ENCODE results near the gene RPS10.
"Not testable (repeated sequence)": the region's sequence is repeated elsewhere in the genome, so short reads cannot be mapped to it uniquely, and the experiment has no call there.

The RPS10 gene

DNA sequence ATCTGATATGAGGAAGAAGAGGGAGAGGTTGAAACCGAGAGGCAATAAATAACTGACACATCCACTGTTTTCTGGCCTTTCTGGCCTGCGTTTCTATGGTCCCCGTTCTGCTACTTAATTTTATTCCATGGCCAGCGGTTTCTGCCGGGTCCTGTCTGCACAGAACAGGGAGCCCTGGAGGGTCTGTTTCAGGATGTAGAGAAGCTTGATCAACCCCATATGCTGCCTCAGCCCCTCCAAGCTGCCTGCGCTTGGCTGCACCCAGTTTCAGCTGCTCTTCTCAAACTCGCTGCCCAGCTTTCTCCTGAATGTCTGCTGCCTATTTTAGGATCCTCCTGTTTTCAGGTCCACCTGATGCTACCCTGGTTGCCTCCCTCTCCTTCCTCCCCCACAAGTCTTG, 21.5 kb upstream of the RPS10 start:
- no peak for DNase-seq

DNA sequence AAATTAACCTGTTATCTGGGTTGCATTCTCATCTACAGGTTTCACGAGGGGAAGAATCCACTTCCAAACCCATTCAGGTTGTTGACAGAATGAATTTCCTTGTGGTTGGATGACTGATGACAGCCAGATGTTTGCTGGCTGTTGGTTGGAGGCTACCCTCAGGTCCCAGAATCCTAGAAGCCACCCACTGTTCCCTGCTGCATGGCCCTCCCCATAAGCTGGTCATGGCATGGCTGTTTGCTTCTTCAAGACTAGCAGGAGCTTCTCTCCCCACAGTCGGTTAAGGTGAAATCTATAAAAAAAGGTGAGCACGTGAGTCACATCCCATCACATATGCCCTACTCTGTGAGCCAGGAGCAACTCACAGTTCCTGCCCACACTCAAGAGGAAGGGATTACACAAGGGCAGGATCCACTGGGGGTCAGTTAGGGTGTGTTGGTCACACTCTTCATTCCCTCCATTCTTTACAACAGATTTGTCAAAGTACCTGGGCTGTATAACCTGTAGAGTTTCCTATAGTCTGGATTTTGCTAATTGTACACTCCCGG, 19.5 kb upstream of the RPS10 start:
- no peak for DNase-seq

DNA sequence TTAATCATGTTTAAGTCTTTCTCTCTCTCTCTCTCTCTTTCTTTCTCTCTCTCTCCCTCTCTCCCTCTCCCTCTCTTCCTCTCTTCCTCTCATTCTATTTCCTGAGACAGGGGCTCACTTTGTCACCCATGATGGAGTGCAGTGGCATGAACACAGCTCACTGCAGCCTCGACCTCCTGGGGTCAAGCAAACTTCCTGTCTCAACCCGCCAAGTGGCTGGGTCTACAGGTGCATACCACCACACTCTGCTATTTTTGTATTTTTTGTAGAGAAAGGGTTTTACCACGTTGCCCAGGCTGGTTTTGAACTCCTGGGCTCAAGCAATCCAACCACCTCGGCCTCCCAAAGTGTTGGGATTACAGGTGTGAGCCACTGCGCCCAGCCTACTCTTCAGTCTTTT, 15.7 kb upstream of the RPS10 start:
- no peak for DNase-seq

DNA sequence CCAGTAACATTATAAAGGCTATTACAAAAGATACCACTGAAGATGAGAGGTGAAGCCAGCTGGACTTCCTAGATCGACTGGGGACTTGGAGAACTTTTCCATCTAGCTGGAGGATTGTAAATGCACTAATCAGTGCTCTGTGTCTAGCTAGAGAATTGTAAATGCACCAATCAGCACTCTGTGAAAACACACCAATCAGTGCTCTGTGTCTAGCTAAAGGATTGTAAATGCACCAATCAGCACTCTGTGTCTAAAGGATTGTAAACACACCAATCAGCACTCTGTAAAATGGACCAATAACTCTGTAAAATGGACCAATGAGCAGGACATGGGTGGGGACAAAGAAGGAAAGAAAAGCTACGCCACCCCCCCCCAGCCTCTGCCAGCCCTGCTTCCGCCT, 13.6 kb upstream of the RPS10 start:
- DNase-seq: no peak

DNA sequence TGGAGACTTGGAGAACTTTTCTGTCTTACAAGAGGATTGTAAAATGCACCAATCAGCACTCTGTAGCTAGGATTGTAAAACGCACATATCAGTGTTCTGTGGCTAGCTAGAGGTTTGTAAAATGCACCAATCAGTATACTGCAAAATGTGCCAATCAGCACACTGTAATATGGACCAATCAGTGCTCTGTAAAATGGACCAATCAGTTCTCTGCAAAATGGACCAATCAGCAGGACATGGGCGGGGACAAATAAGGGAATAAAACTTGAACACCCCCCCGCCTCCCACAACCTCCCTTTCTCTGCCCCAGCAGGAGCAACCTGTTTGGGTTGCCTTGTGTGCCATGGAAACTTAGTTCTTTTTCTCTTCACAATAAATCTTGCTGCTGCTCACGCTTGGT, 12.8 kb upstream of the RPS10 start:
- no peak for DNase-seq

DNA sequence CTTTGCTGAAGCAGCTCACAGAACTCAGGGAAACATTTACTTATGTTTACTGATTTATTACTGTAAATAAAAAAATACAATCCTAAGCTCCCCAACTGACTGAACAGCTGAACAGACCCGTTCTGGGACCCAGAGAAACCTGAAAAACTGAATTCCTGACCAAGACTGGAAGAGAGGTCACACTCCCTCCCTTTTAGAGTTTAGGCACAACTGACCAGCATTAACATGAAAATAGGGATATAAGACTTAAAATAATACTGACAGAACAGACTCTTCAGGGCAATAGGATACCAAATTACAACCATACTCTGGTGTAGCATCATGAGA, 11.7 kb upstream of the RPS10 start:
- DNase-seq: no peak

DNA sequence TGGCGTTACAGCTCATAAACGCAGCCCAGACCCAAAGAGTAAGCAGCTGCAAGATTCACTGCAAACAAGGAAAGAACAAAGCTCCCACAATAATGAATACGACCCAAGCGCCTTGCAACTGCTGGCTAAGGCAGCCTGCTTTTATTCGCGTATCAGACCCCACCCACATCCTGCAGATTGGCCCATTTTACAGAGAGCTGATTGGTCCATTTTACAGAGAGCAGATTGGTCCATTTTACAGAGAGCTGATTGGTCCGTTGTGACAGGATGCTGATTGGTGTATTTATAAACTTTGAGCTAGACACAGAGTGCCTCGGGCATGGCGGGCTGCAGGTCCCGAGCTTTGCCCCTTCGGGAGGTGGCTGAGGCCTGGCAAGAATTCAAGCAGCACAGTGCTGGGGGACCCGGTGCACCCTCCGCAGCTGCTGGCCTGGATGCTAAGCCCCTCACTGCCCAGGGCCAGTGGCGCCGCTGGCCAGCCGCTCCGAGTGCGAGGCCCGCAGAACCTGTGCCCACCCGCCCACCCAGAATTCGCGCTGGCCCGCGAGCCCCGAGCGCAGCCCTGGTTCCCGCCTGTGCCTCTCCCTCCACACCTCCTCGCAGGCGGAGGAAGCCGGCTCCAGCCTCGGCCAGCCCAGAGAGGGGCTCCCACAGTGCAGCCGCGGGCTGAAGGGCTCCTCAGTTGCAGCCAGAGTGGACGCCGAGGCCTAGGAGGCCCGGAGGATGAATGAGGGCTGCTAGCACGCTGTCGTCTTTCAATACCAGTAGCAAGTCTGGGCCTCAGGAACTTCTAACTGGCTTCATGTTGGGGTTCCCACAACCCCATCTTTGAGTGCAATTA, 11.2 kb upstream of the RPS10 start:
- DNase-seq: no peak

DNA sequence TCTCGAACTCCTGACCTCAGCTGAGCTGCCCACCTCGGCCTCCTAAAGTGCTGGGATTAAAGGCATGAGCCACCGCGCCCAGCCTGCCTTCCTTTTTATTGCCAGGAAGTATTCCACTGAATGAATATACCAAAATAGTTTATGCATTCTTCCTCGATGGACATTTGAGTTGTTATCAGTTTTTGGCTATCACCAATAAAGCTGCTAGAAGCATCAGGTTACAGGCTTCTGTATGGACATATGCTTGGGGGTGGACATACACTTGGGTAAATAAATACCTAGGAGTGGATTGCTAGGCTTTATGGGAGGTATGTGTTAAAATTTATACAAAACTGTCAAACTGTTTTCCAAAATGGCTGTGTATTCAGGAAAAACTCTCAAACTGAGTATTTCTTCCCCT, 10.0 kb upstream of the RPS10 start:
- no peak for DNase-seq

DNA sequence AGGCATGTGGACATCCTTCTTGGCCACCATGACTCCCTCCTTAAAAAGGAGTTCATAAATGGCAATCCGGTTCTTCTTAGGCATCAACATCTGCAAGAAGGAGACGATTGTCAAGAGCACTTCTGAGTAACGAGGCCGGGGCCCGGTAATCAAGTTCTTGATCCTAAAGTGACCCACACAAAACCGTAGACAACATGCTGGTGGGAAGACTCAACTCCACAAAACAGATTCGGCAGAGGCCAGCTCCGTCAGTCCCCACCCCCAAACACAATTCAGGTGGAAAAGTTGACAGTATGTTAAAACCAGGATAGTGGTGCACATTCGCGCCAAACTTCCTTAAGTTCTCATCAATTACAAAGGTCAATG, 754 bp downstream of the RPS10 start:
- DNase-seq: peak in 1 of 2 donors; percentile 12

DNA sequence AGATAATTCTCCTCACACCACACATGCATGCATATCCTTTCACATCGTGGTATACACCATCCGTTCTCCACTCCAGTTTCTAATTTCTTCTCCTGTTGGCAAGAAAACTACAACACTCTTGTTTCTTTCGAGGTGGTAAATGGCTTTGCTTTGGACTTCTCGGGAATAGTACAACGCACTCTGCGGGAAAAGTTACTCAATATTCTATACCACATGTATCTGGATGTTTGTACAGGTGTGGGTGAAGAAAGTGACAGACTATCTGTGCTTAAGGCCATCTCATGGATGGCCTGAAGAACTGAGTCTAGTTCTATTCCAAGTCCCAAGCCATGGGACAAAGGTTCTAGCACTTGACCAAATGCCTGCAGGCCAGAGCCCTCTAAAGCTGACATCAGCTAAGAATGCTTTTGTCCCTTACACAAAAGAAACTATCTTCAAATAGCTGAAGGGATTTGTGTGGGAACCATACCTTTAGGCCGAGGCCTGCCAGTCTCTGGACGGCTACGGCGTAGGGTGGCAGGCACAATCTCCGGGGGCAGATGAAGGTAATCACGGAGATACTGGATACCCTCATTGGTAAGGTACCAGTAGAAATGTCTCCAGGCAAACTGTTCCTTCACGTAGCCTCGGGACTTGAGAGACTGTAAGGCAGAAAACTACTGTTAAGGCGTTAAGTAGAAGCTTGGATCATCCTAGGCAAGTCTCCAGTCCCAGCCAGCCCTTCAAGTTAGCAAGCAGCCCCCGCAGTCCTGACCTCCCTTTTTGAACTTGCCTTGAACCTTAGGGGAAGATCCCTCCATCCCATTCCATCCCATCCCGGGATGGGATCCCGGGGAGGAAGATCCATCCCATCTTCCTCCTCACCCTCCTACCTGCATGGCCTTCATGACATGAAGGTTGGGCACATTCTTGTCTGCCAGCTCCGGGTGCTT, 1.4 kb downstream of the RPS10 start:
- DNase-seq: no peak

DNA sequence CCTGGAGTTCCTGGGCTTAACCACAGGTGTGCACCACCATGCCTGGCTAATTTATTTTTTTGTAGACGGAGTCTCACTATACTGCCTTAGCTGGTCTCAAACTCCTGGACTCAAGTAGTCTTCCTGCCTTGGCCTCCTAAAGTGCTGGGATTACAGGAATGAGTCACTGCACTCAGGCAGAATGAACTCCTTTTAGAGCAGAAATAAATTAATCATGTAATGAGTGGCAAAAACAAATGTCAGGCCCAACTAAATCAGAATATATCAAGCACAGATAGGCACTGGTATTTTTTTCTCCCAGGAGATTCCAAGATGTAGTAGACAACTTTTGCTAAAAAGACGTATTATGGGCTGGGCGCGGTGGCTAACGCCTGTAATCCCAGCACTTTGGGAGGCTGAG, 2.6 kb downstream of the RPS10 start:
- DNase-seq: no peak

DNA sequence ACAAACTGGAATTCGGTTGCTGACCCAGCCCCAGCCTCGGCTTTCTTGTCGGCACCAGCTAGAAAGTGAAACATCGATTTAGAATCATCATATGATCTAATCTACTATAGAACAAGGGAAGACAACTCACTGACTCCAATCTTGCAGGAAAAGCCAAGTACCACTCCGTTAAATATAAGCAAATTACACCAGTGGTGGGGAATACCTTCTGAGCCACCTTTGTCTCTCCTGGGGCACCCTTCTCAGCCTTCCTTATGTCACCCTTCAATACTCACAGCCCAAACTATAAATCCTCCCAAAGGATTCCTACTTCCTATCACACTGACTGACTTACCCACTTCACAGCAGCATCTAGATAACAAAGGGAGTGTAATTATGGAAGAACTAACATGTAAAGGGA, 7.5 kb downstream of the RPS10 start:
- no peak for DNase-seq

DNA sequence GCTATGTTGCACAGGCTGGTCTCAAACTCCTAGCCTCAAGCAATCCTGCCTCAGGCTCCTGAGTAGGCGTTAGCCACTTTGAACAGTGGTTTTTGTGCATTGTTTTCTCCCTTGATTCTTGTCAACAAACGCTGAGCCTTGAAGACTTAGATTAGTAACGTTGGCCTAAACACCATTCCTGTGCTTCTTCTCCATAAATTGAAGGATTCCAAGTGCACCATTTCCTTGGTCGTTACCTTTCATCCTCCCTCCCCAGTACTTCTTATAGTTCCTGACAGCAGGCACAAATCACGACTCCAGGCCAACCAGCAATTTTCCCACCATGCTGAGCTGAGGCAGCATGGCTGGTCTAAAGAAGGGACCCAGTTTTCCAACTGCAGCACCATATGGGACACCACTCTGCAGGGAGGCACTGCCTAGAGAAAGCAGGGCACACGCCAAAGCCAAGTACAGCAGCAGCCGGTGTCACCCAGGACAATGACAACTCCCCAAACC, 8.9 kb downstream of the RPS10 start:
- DNase-seq: no peak

DNA sequence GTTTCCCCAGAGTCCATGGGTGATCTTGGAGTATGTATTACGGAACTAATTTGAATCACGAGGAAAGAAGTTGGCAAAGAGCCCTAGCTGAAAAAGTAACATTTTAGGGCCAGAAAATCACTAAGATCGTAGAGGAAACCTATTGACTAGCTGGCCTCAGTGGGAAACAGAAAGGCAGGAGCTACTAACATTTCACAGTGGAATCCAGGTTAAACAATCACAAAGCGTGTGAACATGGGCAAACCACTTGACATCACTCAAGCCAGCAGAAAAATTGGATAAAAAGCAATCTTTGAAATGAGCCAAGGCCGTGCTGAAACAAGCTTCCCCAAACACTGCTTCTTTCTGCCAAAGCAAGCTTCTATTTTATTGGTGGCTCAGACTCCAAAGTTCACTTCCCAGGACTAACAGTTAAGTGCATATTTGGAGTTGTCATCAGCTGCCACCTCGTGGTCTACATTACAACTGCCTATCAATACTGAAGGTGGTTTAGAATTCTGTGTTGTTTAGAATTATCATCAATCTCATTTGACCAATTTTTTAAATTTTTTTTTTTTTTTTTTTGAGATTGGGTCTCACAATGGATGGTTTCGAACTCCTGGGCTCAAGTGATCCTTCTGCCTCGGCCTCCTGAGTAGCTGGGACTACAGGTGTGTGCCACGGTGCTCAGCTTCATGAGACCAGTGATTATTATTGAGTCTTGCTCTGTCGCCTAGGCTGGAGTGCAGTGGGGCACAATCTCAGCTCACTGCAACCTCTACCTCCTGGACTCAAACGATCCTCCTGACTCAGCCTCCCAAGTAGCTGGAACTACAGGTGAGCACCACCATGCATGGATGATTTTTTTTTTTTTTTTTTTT, 10.6 kb downstream of the RPS10 start:
- DNase-seq: peak; percentile 53 to 60

DNA sequence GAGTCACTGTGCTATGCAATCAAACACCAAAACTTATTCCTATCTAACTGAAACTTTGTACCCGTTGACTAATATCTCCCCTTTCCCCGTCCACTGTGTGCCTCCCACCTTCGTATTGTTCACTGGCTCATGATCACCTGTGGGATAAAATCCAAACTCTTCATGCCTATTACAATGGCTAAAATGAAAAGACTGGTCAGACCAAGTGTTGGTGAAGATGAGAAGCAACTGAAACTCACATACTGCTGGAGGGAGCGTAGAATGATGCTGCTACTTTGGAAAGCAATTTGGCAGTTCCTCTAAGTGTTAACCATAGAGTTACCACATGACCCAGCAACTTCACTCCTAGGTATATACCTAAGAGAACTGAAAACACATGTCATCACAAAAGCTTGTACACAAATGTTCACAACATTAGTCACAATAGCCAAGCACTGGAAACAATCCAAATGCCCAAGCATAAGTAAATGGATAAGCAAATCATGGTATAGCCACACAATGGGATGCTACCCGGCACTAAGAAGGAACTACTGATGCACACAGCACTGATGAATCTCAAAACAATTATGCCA, 13.1 kb downstream of the RPS10 start:
- DNase-seq: no peak

DNA sequence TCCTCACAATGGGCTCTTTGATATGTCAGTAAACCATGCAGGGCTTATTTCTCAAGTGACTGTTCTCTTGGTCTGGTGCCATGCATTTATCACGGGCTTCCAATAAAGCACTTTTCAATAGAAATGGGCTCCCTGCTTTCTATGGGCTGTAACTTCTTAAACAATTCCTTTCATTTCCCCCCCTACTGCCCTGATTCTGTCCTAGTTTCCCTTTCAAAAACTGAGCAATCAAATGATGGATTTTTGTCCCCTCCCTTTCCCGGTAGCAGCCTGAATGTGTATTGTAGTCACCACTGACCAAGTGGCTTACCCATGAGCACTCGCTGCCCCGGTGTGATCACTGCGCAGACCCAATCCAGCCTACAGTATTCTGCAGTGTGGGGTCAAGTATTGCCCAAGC, 13.9 kb downstream of the RPS10 start:
- no peak for DNase-seq

DNA sequence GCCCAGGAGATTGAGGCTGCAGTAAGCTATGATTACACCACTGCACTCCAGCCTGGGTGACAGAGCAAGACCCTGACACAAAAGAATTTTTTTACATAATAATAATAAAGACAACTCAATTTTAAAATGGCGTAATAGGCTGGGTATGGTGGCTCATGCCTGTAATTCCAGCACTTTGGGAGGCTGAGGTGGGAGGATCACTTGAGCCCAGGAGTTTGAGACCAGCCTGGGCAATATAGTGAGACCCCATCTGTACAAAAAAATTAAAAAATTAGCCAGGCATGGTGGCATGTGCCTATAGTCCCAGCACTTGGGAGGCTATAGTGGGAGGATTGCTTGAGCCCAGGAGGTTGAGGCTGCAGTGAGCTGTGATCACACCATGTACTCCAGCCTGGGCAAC, 18.0 kb downstream of the RPS10 start:
- DNase-seq: not testable (repeated sequence)

DNA sequence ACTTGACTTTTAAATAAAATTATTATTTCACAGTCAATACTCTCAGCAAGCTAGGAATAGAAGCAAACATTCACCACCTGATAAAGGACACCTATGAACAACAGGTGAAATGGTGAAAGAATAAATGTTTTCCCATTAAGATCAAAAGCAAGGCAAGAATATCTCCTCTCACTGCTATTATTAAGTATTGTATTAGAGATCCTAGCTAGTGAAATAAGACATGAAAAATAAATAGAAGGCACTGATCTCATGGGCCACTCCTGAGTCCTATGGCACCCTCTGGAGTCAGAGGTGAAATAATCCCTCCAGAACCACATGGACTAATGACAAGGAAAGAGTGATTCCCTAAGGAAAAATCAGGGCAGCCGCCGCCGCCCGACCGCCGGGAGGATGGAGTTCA, 29.4 kb downstream of the RPS10 start:
- DNase-seq: no peak

DNA sequence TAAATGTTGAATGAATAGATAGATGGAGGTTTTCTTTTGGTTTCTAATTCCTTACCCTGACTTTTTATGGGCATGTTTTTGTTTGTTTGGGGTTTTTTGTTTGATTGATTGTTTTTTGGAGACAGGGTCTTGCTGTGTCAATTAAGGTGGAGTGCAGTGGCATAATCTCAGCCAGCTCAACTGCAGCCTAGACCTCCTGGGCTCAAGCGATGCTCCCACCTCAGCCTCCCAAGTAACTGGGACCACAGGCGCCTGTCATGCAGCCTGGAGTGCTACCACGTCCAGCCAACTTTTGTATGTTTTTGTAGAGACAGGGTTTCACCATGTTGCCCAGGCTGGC, 31.9 kb downstream of the RPS10 start:
- no peak for DNase-seq

DNA sequence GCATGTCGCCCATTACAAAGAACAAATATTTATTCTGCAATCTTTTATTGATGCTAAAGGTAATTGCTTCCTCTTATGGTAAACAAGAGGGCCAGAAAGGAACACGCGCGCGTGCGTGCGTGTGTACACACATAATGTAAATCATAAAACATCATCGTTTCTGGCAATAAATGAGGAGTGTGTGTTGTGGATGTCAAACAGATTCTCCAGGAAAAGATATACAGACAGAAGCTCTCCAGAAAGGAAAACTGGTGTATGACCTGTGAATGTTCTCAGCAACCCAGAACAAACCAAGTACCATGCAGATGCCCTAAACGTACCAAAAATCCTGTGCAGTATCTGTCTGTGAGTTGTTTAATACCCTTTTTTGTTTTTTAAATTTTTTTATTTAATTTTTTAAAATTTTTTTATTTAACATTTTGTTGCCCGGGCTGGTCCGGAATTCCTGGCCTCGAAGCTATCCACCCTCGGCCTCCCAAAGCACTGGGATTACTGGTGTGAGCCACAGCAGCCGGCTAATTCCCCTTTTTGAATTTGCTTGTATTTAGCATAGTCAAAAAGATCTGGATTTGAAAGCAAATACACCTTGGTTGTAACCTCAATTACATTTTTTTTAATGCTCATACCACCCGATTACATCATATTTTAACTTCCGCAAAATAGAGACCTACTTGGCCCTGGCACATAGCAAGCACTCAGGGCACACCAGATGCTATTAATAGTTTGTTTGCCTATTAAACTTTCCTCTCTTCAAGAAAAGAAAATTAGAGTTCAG, 32.5 kb downstream of the RPS10 start:
- DNase-seq: no peak

DNA sequence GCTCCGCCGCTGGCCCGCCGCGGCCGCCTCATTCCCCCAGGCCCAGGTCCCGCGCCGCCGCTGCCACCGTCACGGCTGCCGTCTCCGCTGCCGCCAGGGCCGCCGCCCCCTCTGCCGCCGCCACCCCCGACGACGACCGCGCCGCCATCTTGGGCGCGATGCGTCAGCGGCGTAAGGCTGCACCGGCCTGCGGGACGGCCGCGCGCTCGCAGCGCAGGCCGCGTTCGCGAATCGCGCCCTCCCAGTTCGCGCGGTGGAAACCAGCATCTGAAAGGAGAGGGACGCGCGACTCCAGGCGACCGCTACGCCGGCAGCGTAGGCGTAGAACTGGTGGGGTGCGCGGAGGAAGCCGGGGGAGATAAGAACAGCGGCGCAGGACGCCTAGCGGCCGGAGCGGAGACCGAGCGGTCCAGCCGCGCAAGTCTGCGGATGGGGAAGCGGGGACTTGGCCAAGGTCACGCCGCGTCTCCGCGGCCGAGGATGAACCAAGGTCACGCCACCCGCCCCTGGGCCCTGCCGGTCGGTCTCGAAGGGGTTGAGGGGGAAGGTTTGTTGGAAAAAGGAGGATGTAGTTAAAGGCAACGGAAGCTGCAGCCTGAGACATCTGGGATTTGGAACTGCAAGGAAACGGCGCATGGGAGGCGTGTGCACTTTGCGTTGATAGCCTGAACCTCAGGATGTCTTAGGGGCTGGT, 33.2 kb downstream of the RPS10 start, which contains the start of gene NUDT3:
Gene NUDT3 (minus strand): TSS at position 173 of the 694 bp plus-strand sequence. CDS start 307 bp downstream, outside the sequence.
- peak; percentile 93 to 95 for DNase-seq
